Lower lobe of right lung (tissue), 2 donors: Measurements from ENCODE around the gene TRNT1. TPM values are rescaled to one million over a fixed set of nuclear protein-coding genes. Genes with fewer than 3 reads are reported as not detected.

Experiments
- ATAC-seq, 2 donors: fragments of 200-7000 bp; cut with Tn5 transposase; one replicate each; pipeline ENCODE4 v1.9.1; 2020 to 2022; ENCODE audit warnings: mild to moderate bottlenecking in 2 of 2, moderate library complexity in 2 of 2
- DNase-seq: peaks from one replicate; pipeline ENCODE4 v3.0.0-alpha.2; 2020
- H3K27ac ChIP-seq: fragments of 200-600 bp; one replicate; pipeline ENCODE4 v1.8.0; 2022
- H3K27me3 ChIP-seq: fragments of 200-600 bp; one replicate; pipeline ENCODE4 v1.8.0; 2022; ENCODE audit warnings: low read depth
- H3K36me3 ChIP-seq: fragments of 200-600 bp; one replicate; pipeline ENCODE4 v1.8.0; 2022; ENCODE audit warnings: mild to moderate bottlenecking
- H3K4me1 ChIP-seq: fragments of 200-600 bp; one replicate; pipeline ENCODE4 v1.8.0; 2022
- H3K4me3 ChIP-seq: fragments of 200-600 bp; one replicate; pipeline ENCODE4 v1.8.0; 2022; ENCODE audit warnings: mild to moderate bottlenecking
- H3K9me3 ChIP-seq: fragments of 200-600 bp; one replicate; pipeline ENCODE4 v1.8.0; 2022
- intact Hi-C: fragments of 100-400 bp; cut with DNase I; formaldehyde crosslinking; loops from one replicate; pipeline ENCODE4 v1.11.0; 2022
- total RNA-seq: library from RNA; stranded (reverse); fragmentation: NEBNext Ultra II Directional; extraction: Animal tissue kit (Norgen Biotek cat#: 25700); gene quantifications from one replicate; pipeline ENCODE4 v1.2.1, GENCODE V29; 2021
- TF ChIP-seq, protein P1 (sequence below): fragments of 200-600 bp; IDR thresholded peaks from one replicate; pipeline ENCODE4 v1.8.0; 2022; ENCODE audit warnings: antibody characterized with exemption, mild to moderate bottlenecking
- donor health status: DM: no; HTN: yes; CAD: no; lungs with severe emphysema.

The TRNT1 gene
- total RNA-seq, 1 donor from 2014 or later: 22.3 TPM

DNA sequence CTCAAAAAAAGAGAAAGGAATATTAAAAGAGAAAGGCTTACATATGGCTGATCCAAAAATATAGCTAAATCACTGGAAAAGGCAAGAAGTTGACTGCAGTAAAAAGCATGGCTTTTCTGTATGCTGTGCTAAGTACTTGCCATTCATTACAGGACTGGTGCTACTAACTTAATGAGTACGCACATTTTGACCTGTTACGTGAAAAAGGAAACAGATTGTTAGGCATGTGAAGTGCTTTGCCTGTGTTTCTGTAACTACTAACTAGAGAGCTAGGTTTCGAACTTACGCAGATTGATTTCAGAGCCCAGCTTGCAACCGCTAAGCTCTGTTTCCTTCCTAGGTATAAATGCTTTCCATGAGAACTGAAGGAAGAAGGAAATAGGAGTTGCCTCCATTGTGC is 2.8 kb downstream of the TRNT1 start:
- no peaks in the 10 kb centered on the region for H3K9me3 ChIP-seq
- H3K27ac ChIP-seq: no peak overlapping the region
- H3K36me3 ChIP-seq: peaks cover 25% of the 10 kb centered on the region
- no peak overlapping the region for H3K4me3 ChIP-seq
- H3K4me1 ChIP-seq: peaks cover 26% of the 10 kb centered on the region
- no peak for DNase-seq
- intact Hi-C loops: no loop called here
- ATAC-seq: no peak
- TF ChIP-seq, protein P1, sequence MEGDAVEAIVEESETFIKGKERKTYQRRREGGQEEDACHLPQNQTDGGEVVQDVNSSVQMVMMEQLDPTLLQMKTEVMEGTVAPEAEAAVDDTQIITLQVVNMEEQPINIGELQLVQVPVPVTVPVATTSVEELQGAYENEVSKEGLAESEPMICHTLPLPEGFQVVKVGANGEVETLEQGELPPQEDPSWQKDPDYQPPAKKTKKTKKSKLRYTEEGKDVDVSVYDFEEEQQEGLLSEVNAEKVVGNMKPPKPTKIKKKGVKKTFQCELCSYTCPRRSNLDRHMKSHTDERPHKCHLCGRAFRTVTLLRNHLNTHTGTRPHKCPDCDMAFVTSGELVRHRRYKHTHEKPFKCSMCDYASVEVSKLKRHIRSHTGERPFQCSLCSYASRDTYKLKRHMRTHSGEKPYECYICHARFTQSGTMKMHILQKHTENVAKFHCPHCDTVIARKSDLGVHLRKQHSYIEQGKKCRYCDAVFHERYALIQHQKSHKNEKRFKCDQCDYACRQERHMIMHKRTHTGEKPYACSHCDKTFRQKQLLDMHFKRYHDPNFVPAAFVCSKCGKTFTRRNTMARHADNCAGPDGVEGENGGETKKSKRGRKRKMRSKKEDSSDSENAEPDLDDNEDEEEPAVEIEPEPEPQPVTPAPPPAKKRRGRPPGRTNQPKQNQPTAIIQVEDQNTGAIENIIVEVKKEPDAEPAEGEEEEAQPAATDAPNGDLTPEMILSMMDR: no peak
- H3K27me3 ChIP-seq: no peaks in the 10 kb centered on the region

DNA sequence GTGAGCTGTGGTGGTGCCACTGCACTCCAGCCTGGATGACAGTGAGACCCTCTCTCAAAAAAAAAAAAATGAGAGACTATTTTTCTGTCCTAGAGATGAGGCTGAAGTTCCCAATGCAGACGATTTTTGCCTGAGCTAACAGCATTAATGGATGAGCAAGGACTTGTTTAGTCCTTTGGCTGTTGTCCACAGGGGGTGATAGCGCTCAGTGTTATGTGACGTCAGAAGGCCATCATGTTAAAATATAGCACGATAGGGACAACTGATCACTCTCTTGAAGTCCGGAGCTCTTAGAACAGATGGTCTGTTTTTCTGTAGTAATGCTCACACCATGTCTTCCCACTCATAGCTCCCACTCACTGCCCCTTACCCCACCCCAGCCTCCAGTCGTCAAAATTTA is 6.8 kb downstream of the TRNT1 start:
- DNase-seq (no peak), ATAC-seq (no peak)
- Histone ChIP-seq H3K36me3 (peaks cover 40% of the 10 kb centered on the region), H3K9me3 (no peaks in the 10 kb centered on the region), H3K27me3 (no peaks in the 10 kb centered on the region), H3K4me1 (peaks cover 10% of the 10 kb centered on the region), H3K4me3 (no peak overlapping the region), H3K27ac (no peak overlapping the region)
- TF ChIP-seq, protein P1: no peak
- intact Hi-C loops: no loop called here

DNA sequence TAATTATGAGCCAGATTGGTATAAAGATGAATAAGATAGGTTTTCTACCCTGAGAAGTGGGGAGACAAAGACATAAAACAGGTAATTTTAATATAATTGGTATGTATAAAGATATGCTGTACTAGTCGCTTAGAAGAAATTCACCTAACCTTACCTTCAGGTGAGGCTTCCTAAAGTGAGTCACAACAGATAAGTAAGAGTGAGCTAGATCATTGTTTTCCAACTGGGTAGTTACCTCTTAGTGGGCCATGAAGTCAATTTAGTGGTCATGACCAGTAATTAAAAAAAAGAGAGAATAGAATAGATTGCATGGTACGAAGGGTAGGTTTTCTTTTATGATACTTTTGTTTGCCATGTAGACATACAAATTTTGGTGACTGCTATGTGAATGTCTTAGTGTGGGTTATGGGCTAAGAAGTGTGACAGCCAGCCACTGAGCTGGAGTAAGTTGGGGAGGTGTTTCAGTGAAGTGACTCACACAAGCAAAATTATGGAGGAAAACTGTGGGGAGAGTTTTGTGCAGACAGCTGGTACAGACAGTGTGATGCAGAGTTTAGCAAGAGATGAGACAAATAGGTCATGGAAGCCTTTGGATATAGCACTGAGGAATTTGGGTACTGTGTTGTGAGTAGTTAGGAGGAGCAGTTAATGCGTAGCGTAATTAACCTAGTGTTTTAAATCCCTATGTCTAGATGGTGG is 8.2 kb downstream of the TRNT1 start:
- Histone ChIP-seq H3K4me3 (no peak overlapping the region), H3K4me1 (no peaks in the 10 kb centered on the region), H3K9me3 (no peaks in the 10 kb centered on the region), H3K36me3 (peaks cover 44% of the 10 kb centered on the region), H3K27ac (no peak overlapping the region), H3K27me3 (no peaks in the 10 kb centered on the region)
- ATAC-seq: no peak
- intact Hi-C loops: no loop called here
- DNase-seq: no peak
- TF ChIP-seq, protein P1: no peak

DNA sequence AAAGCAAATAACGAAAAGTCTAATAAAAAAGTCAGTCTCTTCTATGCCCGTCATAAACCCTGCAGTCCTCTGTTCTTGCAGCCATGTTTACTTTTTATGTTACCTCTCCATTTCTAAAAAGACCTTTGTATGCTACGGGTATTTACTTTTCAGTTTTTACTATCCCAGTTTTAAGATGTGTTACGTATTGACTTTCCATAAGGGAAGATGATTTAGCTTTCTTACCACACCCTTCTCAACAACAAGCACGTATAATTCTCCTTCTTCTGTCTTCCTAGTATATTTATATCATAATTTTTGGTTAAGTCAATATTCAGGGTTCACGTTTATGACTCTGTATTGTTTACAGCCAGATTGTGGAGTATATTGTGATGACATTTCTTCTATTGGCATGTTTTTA is 10.8 kb downstream of the TRNT1 start:
- Histone ChIP-seq H3K27ac (no peak overlapping the region), H3K36me3 (peaks cover 55% of the 10 kb centered on the region), H3K4me1 (no peaks in the 10 kb centered on the region), H3K27me3 (no peaks in the 10 kb centered on the region), H3K9me3 (no peaks in the 10 kb centered on the region), H3K4me3 (no peak overlapping the region)
- ATAC-seq (no peak), DNase-seq (no peak)
- intact Hi-C loops: no loop called here
- TF ChIP-seq, protein P1: no peak

DNA sequence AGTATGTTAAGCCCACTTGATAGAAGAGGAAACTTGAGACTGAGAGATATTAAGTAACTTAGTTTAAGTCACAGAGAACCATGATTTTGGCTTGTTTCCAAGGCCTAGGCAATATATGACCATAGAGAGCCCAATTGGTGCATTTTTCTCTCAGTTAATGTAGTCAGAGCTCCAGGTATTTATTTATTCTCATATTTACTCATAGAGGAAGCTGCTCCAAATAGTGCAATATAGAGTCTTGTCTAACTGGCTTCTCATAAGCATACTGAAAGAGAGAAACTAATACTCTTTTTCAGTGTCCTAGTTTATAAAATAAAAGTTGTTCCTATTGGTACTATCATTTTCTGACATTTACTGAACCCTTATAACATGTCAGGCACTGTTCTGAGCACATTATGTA is 15.2 kb downstream of the TRNT1 start:
- peaks cover 93% of the 10 kb centered on the region for H3K36me3 ChIP-seq
- H3K9me3 ChIP-seq: no peaks in the 10 kb centered on the region
- ATAC-seq (no peak), DNase-seq (no peak)
- TF ChIP-seq, protein P1: no peak
- intact Hi-C loops: no loop called here
- H3K27ac ChIP-seq: no peak overlapping the region
- no peak overlapping the region for H3K4me3 ChIP-seq
- no peaks in the 10 kb centered on the region for H3K27me3 ChIP-seq
- no peaks in the 10 kb centered on the region for H3K4me1 ChIP-seq
